GM10266 (cell line): ENCODE results near the gene SRP54.
A peak's percentile ranks its signal among the peaks of the same experiment; 100 is the strongest.
"Not testable (repeated sequence)": the region's sequence is repeated elsewhere in the genome, so short reads cannot be mapped to it uniquely, and the experiment has no call there.

Source experiments
- DNase-seq: peaks from one replicate; pipeline ENCODE4 v3.0.0; 2012; ENCODE audit errors: extremely low spot score
- CTCF ChIP-seq: IDR thresholded peaks from 2 replicates; pipeline ENCODE4 v1.5.1; 2012; ENCODE audit warnings: mild to moderate bottlenecking, low read depth; ENCODE audit not compliant: control insufficient read depth, insufficient read depth; ENCODE audit errors: missing control alignments

Gene SRP54

GRCh38 chr14:34946699-34947098 is 36.1 kb upstream of the SRP54 start:
- TF ChIP-seq CTCF, result no peak
- no peak for DNase-seq

- no peak for TF ChIP-seq CTCF
- no peak for DNase-seq
Observed at GRCh38 chr14:34951286-34951685, 31.5 kb upstream of the SRP54 start.

GRCh38 chr14:34956931-34957330 is 25.9 kb upstream of the SRP54 start:
- DNase-seq, result no peak
- TF ChIP-seq CTCF, result no peak

GRCh38 chr14:34957771-34958286 is 25.0 kb upstream of the SRP54 start:
- TF ChIP-seq CTCF, result no peak
- DNase-seq, result no peak

GRCh38 chr14:34962106-34962505 is 20.7 kb upstream of the SRP54 start:
- not testable (repeated sequence) for DNase-seq

GRCh38 chr14:34964977-34965764 is 17.6 kb upstream of the SRP54 start:
- TF ChIP-seq CTCF, result no peak
- no peak for DNase-seq

- DNase-seq, result no peak
- TF ChIP-seq CTCF, result no peak
Observed at GRCh38 chr14:34965912-34966311, 16.9 kb upstream of the SRP54 start.

GRCh38 chr14:34966413-34966812 is 16.4 kb upstream of the SRP54 start:
- TF ChIP-seq CTCF, result no peak
- peak; percentile 40 for DNase-seq
